HK-2 (cell line): ENCODE results near the gene DPH1.

ENCODE experiments used
- DNase-seq: peaks from one replicate; pipeline ENCODE4 v3.0.0-alpha.2; 2018; ENCODE audit not compliant: unreplicated experiment

The DPH1 gene

GRCh38 chr17:2082003-2082781 lies 52.2 kb downstream of the DPH1 start:
- DNase-seq = no peak

GRCh38 chr17:2083613-2084035 lies 53.7 kb downstream of the DPH1 start:
- no peak for DNase-seq

- no peak for DNase-seq
Measured at GRCh38 chr17:2084036-2084765, 54.2 kb downstream of the DPH1 start.

- DNase-seq = no peak
Measured at GRCh38 chr17:2084766-2085647, 55.1 kb downstream of the DPH1 start.

GRCh38 chr17:2085648-2085949 lies 55.6 kb downstream of the DPH1 start:
- DNase-seq = no peak

- no peak for DNase-seq
Measured at GRCh38 chr17:2086306-2086705, 56.4 kb downstream of the DPH1 start.

- DNase-seq = no peak
Measured at GRCh38 chr17:2087597-2088211, 57.8 kb downstream of the DPH1 start.

- DNase-seq = no peak
Measured at GRCh38 chr17:2089021-2089422, 59.1 kb downstream of the DPH1 start.

- no peak for DNase-seq
Measured at GRCh38 chr17:2090210-2090641, 60.3 kb downstream of the DPH1 start.

GRCh38 chr17:2090804-2091534 lies 61.0 kb downstream of the DPH1 start:
- DNase-seq = peak; percentile 70

- DNase-seq = no peak
Measured at GRCh38 chr17:2092253-2092652, 62.3 kb downstream of the DPH1 start.

GRCh38 chr17:2093349-2093748 lies 63.4 kb downstream of the DPH1 start:
- DNase-seq = no peak
